Heart left ventricle (tissue), 16 donors: ENCODE results near the gene FHIP1A. TPM values are rescaled to one million over a fixed set of nuclear protein-coding genes. Genes with fewer than 3 reads are reported as not detected.
A peak's percentile ranks its signal among the peaks of the same experiment; 100 is the strongest.

Source experiments
- ATAC-seq, 4 donors: fragments of 200-7000 bp; cut with Tn5 transposase; one replicate each; pipeline ENCODE4 v1.9.1; 2020 to 2022; ENCODE audit warnings: moderate library complexity in 4 of 4, mild to moderate bottlenecking in 3 of 4, moderate number of reproducible peaks in 1 of 4
- DNase-seq, 5 donors: peaks; one replicate each; pipeline ENCODE4 v3.0.0-alpha.2; 2020
- H3K27ac ChIP-seq, 12 donors: fragments of 200-600 bp; sonication (generic) in 4 of 12; one replicate each; pipeline versions ENCODE4 v1.5.0 to v1.8.0; 2016 to 2022; ENCODE audit warnings: mild to moderate bottlenecking in 2 of 12
- H3K27me3 ChIP-seq, 9 donors: fragments of 200-600 bp; sonication (generic) in 2 of 9; one replicate each; pipeline versions ENCODE4 v1.5.1 to v1.8.0; 2016 to 2022; ENCODE audit warnings: mild to moderate bottlenecking in 3 of 9
- H3K36me3 ChIP-seq, 9 donors: fragments of 200-600 bp; sonication (generic) in 2 of 9; one replicate each; pipeline versions ENCODE4 v1.5.0 to v1.8.0; 2018 to 2022; ENCODE audit warnings: mild to moderate bottlenecking in 2 of 9
- H3K4me1 ChIP-seq, 12 donors: fragments of 200-600 bp; sonication (generic) in 4 of 12; one replicate each; pipeline versions ENCODE4 v1.5.0 to v1.8.0; 2016 to 2022; ENCODE audit warnings: mild to moderate bottlenecking in 3 of 12
- H3K4me3 ChIP-seq, 12 donors: fragments of 200-600 bp; sonication (generic) in 4 of 12; one replicate each; pipeline versions ENCODE4 v1.5.0 to v1.8.0; 2017 to 2022; ENCODE audit warnings: mild to moderate bottlenecking in 9 of 12, moderate library complexity in 4 of 12
- H3K9me3 ChIP-seq, 12 donors: fragments of 200-600 bp; sonication (generic) in 4 of 12; one replicate each; pipeline versions ENCODE4 v1.5.0 to v1.8.0; 2016 to 2022; ENCODE audit warnings: mild to moderate bottlenecking in 1 of 12
- CTCF ChIP-seq, 12 donors: fragments of 200-600 bp; sonication (generic) in 4 of 12; IDR thresholded peaks; one replicate each; pipeline versions ENCODE4 v1.5.0 to v1.8.0; 2018 to 2022; ENCODE audit warnings: antibody characterized with exemption in 12 of 12, mild to moderate bottlenecking in 5 of 12
- POLR2A ChIP-seq, 2 donors: fragments of 450-650 bp; IDR thresholded peaks; one replicate each; pipeline ENCODE4 v1.6.1; 2017; ENCODE audit warnings: antibody characterized with exemption in 2 of 2, mild to moderate bottlenecking in 2 of 2, moderate library complexity in 2 of 2
- WGBS, 4 donors: extraction: QIAGEN DNeasy Blood & Tissue Kit in 2 of 4; methylation state at CpG; one replicate each; pipeline versions ENCODE4 v1.1.5 to v1.1.7; 2013 to 2018; 5-methylcytosine and 5-hydroxymethylcytosine counted together
- intact Hi-C, 10 donors: fragments of 100-400 bp; cut with DNase I; formaldehyde crosslinking; loops; one replicate each; pipeline versions ENCODE4 v1.11.1 to v1.14.2; 2022
- polyA plus RNA-seq, 2 donors: library from polyadenylated mRNA; stranded (reverse); fragments of 200-250 nt; gene quantifications; one replicate each; pipeline ENCODE4 v1.2.3, GENCODE V29; 2013
- total RNA-seq, 9 donors: library from RNA; depleted of rRNA in 2 of 9; stranded (reverse); fragments of >200 nt in 2 of 9; fragmentation: NEBNext Ultra II Directional in 3 of 9; extraction: Animal tissue kit (Norgen Biotek cat#: 25700) in 3 of 9; gene quantifications; one replicate each; pipeline versions ENCODE4 v1.1.0 to v1.2.4, GENCODE V29; 2016 to 2023
- donor health status: ischemic (EF 13 %, LVEDD 7.1; RV severe dilation, severe dysfunction).
- donor health status: healthy with polysubstance abuse.
- donor health status: DM: no; HTN: yes; CAD: no.
- donor health status: DM: no; HTN: no; CAD: no.
- donor health status: ischemic (EF 25% LVEDD 6.9; RV normal size, moderate dysfunction).
- donor health status: ischemic (EF 25% LVEDD 5.7; RV mildly dilated, moderate dysfunction).
- donor health status: healthy.
- donor health status: DM: yes; HTN: yes; CAD: no.
- donor health status: ischemic (EF 35%, LVEDD 5.7; RV mildly dilated, moderate dysfunction).
- donor health status: nonischemic (EF 11% LVEDD 7.7; RV severe dilation, severe dysfunction).
- donor health status: DM: yes; HTN: yes; CAD: no.
- donor health status: PGD.
- donor health status: ischemic (EF 29% LVEDD 5.4; RV normal size, mild dysfunction).
- donor health status: nonischemic (EF 23%, LVEDD 6.1; RV moderate dilation, normal function).

FHIP1A gene
- total and polyA plus RNA-seq, 11 donors = 3.7 to 32.0 (median 23.6) TPM

- TF ChIP-seq CTCF (IDR thresholded peaks at IDR 0.05) (no peak), POLR2A (IDR thresholded peaks at IDR 0.05) (no peak)
- H3K27ac ChIP-seq = no peak overlapping the region
- H3K4me3 ChIP-seq = no peak overlapping the region
- no peaks in the 10 kb centered on the region for H3K27me3 ChIP-seq
- DNase-seq (no peak), ATAC-seq (no peak)
- H3K9me3 ChIP-seq = no peaks in the 10 kb centered on the region
- peaks cover 0 to 8% (median 0%) of the 10 kb centered on the region in 12 donors for H3K4me1 ChIP-seq
- intact Hi-C loops = no loop called here
- H3K36me3 ChIP-seq = no peaks in the 10 kb centered on the region
These were observed 25.3 kb downstream of the FHIP1A start for GRCh38 chr4:151434183-151434860.

GRCh38 chr4:151436093-151436518, 27.1 kb downstream of the FHIP1A start:
- TF ChIP-seq POLR2A (IDR thresholded peaks at IDR 0.05) = no peak
- TF ChIP-seq CTCF (IDR thresholded peaks at IDR 0.05) = no peak
- H3K36me3 ChIP-seq = no peaks in the 10 kb centered on the region
- 37 to 50% (median 43%) methylated on average over 4 of the region's 4 CpGs for WGBS, 4 donors
- peak in 3 of 4 donors; percentile 59 to 65 (median 61) for ATAC-seq
- DNase-seq = no peak
- H3K27me3 ChIP-seq = no peaks in the 10 kb centered on the region
- peak overlapping the region in 2 of 12 donors; percentile 4 to 24 for H3K4me3 ChIP-seq
- no peaks in the 10 kb centered on the region for H3K9me3 ChIP-seq
- peak overlapping the region in 5 of 12 donors; percentile 18 to 51 (median 41) for H3K27ac ChIP-seq
- peaks cover 0 to 4% (median 0%) of the 10 kb centered on the region in 12 donors for H3K4me1 ChIP-seq
- intact Hi-C loops = no loop called here

GRCh38 chr4:151437505-151437904, 28.5 kb downstream of the FHIP1A start:
- TF ChIP-seq POLR2A (IDR thresholded peaks at IDR 0.05) (no peak), CTCF (IDR thresholded peaks at IDR 0.05) (no peak)
- Histone ChIP-seq H3K36me3 (no peaks in the 10 kb centered on the region), H3K27ac (no peak overlapping the region), H3K9me3 (no peaks in the 10 kb centered on the region), H3K4me1 (peaks cover 0 to 4% (median 0%) of the 10 kb centered on the region in 12 donors), H3K4me3 (no peak overlapping the region), H3K27me3 (no peaks in the 10 kb centered on the region)
- ATAC-seq (no peak), DNase-seq (no peak)
- 65 to 95% (median 79%) methylated on average over 1 of the region's 1 CpG for WGBS, 4 donors
- intact Hi-C loops = no loop called here

- 86 to 91% (median 89%) methylated on average over 6 of the region's 6 CpGs for WGBS, 4 donors
- Histone ChIP-seq H3K9me3 (no peaks in the 10 kb centered on the region), H3K4me3 (no peak overlapping the region), H3K36me3 (no peaks in the 10 kb centered on the region), H3K4me1 (peaks cover 0 to 5% (median 0%) of the 10 kb centered on the region in 12 donors), H3K27me3 (no peaks in the 10 kb centered on the region), H3K27ac (no peak overlapping the region)
- ATAC-seq (no peak), DNase-seq (no peak)
- TF ChIP-seq CTCF (IDR thresholded peaks at IDR 0.05) = no peak
- no peak for TF ChIP-seq POLR2A (IDR thresholded peaks at IDR 0.05)
- intact Hi-C loops = no loop called here
These were observed 29.2 kb downstream of the FHIP1A start for GRCh38 chr4:151438154-151438553.
